Thoracic aorta (tissue), 2 donors: ENCODE results near the gene CYBC1. TPM values are rescaled to one million over a fixed set of nuclear protein-coding genes. Genes with fewer than 3 reads are reported as not detected.

ENCODE experiments used
- ATAC-seq: fragments of 150-250 bp; one replicate; pipeline ENCODE4 v1.8.0; 2017; ENCODE audit warnings: low read depth; ENCODE audit not compliant: insufficient number of reproducible peaks, low FRiP score
- DNase-seq: peaks from one replicate; pipeline ENCODE4 v3.0.0-alpha.2; 2020; ENCODE audit warnings: low spot score
- H3K27ac ChIP-seq, 2 donors: fragments of 200-600 bp; sonication (generic); 1 replicate in 1 of 2; 2 replicates in 1 of 2; pipeline ENCODE4 v1.5.1; 2016; ENCODE audit warnings: mild to moderate bottlenecking in 2 of 2, moderate library complexity in 2 of 2
- H3K27me3 ChIP-seq: fragments of 200-600 bp; sonication (generic); replicated peaks from 2 replicates; pipeline ENCODE4 v1.6.0; 2016; ENCODE audit warnings: mild to moderate bottlenecking; ENCODE audit not compliant: insufficient read depth
- H3K36me3 ChIP-seq: fragments of 200-600 bp; sonication (generic); one replicate; pipeline ENCODE4 v1.5.1; 2016
- H3K4me1 ChIP-seq, 2 donors: fragments of 200-600 bp; sonication (generic); 1 replicate in 1 of 2; 2 replicates in 1 of 2; pipeline versions ENCODE4 v1.5.1 to v1.6.0; 2016; ENCODE audit warnings: low read depth in 2 of 2, mild to moderate bottlenecking in 1 of 2; ENCODE audit not compliant: control insufficient read depth in 1 of 2
- H3K4me3 ChIP-seq: fragments of 200-600 bp; sonication (generic); 2 replicates; pipeline ENCODE4 v1.5.1; 2016; ENCODE audit warnings: mild to moderate bottlenecking
- H3K9me3 ChIP-seq: fragments of 200-600 bp; sonication (generic); 2 replicates; pipeline ENCODE4 v1.5.1; 2016
- total RNA-seq, 2 donors: library from RNA; depleted of rRNA; stranded (reverse); fragments of >200 nt; gene quantifications; one replicate each; pipeline versions ENCODE4 v1.1.0 to v1.2.3, GENCODE V29; 2016
- TF ChIP-seq, protein P1 (sequence below): fragments of 200-600 bp; sonication (generic); IDR thresholded peaks from one replicate; pipeline ENCODE4 v1.5.1; 2019; ENCODE audit warnings: antibody characterized with exemption

The CYBC1 gene
- total RNA-seq, 2 donors from 2014 or later, result 84.6 to 178 TPM

DNA sequence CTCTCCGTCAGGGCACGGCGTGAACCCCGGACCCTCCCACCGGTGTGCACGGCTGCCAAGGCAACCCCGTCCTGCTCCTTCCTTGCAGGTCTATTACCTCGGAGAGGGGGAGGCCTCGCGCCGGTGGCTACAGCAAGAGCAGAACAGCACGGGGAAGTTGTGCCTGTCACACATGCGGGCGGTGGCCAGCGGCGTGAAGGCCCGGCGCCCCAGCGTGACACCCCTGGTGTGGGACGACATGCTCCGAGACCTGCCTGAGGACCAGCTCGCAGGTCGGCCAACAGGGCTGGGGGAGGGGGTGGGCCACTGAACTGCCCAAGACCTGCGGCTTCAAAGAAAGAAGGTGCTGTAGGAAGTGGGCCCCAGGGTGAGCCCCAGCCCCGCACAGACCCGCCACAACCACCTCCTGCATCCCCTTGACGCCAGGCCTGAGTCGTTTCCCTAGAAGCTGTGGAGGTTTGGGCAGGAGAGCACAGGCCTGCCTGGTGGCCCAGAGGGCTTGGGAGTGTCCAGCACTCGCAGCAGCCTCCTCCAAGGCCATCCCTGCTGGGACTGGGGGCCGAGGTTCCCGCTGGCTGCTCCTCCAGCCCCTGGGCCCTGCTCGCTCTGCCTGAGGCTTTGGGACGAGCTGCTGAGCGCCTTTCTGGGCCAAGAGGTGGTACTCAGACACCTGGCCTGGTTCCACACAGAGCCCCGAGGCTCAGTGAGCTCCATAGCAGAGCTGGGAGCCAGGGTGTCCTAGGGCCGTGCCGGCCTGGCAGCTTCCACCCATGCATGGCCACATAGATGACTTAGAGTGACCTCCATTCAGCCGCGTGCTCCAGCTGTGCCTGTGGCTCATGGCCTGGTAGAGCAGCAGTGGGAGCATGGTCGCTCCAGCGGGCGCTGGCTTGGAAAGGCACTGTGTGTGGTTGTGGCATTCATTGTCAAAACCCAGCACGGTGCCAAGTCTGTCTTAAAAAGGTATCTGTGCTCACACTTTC lies 14.7 kb downstream of the CYBC1 start:
- H3K36me3 ChIP-seq, result no peaks in the 10 kb centered on the region
- TF ChIP-seq, protein P1, sequence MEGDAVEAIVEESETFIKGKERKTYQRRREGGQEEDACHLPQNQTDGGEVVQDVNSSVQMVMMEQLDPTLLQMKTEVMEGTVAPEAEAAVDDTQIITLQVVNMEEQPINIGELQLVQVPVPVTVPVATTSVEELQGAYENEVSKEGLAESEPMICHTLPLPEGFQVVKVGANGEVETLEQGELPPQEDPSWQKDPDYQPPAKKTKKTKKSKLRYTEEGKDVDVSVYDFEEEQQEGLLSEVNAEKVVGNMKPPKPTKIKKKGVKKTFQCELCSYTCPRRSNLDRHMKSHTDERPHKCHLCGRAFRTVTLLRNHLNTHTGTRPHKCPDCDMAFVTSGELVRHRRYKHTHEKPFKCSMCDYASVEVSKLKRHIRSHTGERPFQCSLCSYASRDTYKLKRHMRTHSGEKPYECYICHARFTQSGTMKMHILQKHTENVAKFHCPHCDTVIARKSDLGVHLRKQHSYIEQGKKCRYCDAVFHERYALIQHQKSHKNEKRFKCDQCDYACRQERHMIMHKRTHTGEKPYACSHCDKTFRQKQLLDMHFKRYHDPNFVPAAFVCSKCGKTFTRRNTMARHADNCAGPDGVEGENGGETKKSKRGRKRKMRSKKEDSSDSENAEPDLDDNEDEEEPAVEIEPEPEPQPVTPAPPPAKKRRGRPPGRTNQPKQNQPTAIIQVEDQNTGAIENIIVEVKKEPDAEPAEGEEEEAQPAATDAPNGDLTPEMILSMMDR, result no peak
- H3K4me1 ChIP-seq, result no peaks in the 10 kb centered on the region
- H3K4me3 ChIP-seq, result no peak overlapping the region
- no peak for ATAC-seq
- no peaks in the 10 kb centered on the region for H3K9me3 ChIP-seq
- H3K27ac ChIP-seq, result no peak overlapping the region
- DNase-seq, result no peak
- no peaks in the 10 kb centered on the region for H3K27me3 ChIP-seq

DNA sequence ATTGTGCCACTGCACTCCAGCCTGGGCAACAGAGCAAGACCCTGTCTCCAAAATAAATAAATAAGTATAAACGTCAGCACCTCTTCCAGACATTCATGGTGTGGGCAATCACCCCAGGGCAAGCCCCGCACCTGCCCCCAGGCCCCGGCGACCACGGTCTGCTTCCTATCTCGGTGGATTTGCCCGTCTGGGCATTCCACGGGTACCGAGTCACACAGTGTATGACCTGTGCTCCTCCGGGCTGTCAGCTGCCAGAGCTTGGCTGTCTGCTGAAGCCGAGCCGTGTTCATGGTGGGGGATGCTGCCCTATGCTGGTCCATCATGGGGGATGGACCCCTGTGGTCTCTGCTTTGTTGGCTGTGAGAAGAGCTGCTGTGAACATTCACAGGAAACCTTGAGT lies 15.4 kb downstream of the CYBC1 start:
- no peak overlapping the region for H3K27ac ChIP-seq
- H3K36me3 ChIP-seq, result no peaks in the 10 kb centered on the region
- no peaks in the 10 kb centered on the region for H3K4me1 ChIP-seq
- H3K27me3 ChIP-seq, result no peaks in the 10 kb centered on the region
- no peaks in the 10 kb centered on the region for H3K9me3 ChIP-seq
- DNase-seq (no peak), ATAC-seq (no peak)
- TF ChIP-seq, protein P1, result no peak
- no peak overlapping the region for H3K4me3 ChIP-seq

DNA sequence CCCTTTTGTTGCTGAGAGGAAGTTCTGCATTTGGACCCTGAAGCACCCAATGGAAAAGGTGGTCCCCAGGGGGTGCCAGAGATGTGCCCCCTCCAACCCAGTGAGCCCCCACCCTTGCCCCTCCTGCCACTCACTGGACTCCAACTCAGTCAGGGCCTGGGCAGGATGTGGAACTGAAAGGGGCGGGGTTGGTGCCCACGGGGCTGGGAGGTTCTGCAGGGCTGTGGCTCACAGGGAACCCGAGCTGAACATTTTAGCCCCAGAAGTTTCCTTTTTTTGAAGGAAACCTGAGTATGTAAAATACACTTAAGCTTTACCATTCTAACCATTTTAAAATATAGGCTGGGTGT lies 16.4 kb downstream of the CYBC1 start:
- Histone ChIP-seq H3K36me3 (no peaks in the 10 kb centered on the region), H3K27ac (no peak overlapping the region), H3K9me3 (no peaks in the 10 kb centered on the region), H3K4me3 (no peak overlapping the region), H3K4me1 (no peaks in the 10 kb centered on the region), H3K27me3 (no peaks in the 10 kb centered on the region)
- DNase-seq (no peak), ATAC-seq (no peak)
- TF ChIP-seq, protein P1, result no peak

DNA sequence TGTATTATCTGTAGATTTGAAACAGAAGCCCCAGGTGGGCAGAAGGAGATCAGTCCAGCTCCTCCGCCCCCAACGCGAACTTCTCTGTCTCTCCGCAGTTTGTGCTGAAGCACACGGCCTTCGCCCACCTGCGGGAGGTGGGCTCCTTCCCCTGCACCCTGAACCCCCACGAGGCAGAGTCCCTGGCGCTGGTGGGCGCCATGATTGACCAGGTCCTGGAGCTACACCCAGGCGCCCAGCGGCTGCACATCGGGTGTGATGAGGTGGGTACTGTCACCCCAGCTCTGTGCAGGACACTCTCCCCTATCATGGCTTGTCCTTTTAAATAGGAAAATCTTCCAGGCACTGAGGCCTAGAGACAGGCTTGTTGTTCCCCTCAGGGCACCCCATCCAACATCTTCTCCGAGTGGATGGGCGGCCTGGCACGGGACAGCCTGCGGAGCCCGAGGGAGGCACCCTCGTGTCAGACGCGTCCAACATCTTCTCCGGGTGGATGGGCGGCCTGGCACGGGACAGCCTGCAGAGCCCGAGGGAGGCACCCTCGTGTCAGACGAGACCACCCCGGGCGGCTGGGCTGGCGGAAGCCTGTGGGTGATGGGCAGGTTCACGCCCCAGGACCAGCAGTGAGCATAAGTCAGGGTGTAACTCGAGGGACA lies 16.9 kb downstream of the CYBC1 start:
- Histone ChIP-seq H3K9me3 (no peaks in the 10 kb centered on the region), H3K4me3 (no peak overlapping the region), H3K4me1 (no peaks in the 10 kb centered on the region), H3K36me3 (no peaks in the 10 kb centered on the region), H3K27me3 (no peaks in the 10 kb centered on the region), H3K27ac (no peak overlapping the region)
- TF ChIP-seq, protein P1, result no peak
- ATAC-seq, result no peak
- DNase-seq, result no peak

DNA sequence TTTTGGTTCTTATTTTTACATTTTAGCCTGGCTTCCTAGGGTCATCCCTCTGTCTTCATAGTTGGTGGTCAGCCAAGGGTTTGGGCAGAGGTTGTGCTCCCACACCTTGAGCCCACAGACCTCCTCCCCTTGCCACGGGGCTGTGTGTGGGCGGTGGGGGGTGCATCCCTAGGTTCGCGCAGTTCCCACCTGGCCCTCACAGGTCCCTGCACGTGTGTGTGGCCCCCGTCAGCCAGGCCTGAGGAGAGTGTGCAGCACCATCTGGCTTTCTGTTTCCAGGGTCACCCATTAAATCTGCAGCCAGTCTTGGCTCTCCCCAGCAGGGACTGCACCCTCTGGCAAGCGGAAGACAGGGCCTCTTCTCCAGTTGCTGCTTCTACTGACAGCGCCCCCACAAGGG lies 18.5 kb downstream of the CYBC1 start:
- H3K27ac ChIP-seq, result no peak overlapping the region

More for the DNA sequence above, 18.5 kb downstream of the CYBC1 start:
- Histone ChIP-seq H3K9me3 (no peaks in the 10 kb centered on the region), H3K27me3 (no peaks in the 10 kb centered on the region), H3K36me3 (no peaks in the 10 kb centered on the region), H3K4me1 (no peaks in the 10 kb centered on the region), H3K4me3 (no peak overlapping the region)
- ATAC-seq (no peak), DNase-seq (no peak)
- TF ChIP-seq, protein P1, result no peak
